Calu3 (cell line): ENCODE data around the gene PTCH2. TPM values are rescaled to one million over a fixed set of nuclear protein-coding genes. Genes with fewer than 3 reads are reported as not detected.
A peak's percentile ranks its signal among the peaks of the same experiment; 100 is the strongest.
"Not testable (repeated sequence)": the region's sequence is repeated elsewhere in the genome, so short reads cannot be mapped to it uniquely, and the experiment has no call there.

Source experiments
- BruUV-seq: library from RNA; stranded (reverse); fragments of 400-500 nt; replicated peaks from 2 replicates; lab custom pipeline; 2021; lab: Mats Ljungman, UMichigan
- CTCF ChIA-PET: fragments of 300-600 bp; sonication (Branson Sonifier 250); formaldehyde crosslinking; loops from one replicate; lab custom pipeline; 2022; ENCODE audit warnings: antibody characterized with exemption; lab: Charles Lee
- DNase-seq: peaks from one replicate; pipeline ENCODE4 v3.0.0; 2022
- H3K27ac Mint-ChIP-seq: one replicate; pipeline ENCODE4 v1.8.0; 2022; ENCODE audit warnings: mixed read lengths; ENCODE audit not compliant: unreplicated experiment
- H3K27me3 Mint-ChIP-seq: one replicate; pipeline ENCODE4 v1.8.0; 2022; ENCODE audit warnings: mixed read lengths; ENCODE audit not compliant: unreplicated experiment
- H3K36me3 Mint-ChIP-seq: one replicate; pipeline ENCODE4 v1.8.0; 2022; ENCODE audit warnings: mild to moderate bottlenecking, moderate library complexity, mixed read lengths; ENCODE audit not compliant: insufficient read depth, unreplicated experiment
- H3K4me1 Mint-ChIP-seq: one replicate; pipeline ENCODE4 v1.8.0; 2022; ENCODE audit warnings: mild to moderate bottlenecking, low read depth, mixed read lengths; ENCODE audit not compliant: unreplicated experiment
- H3K4me3 Mint-ChIP-seq: one replicate; pipeline ENCODE4 v1.8.0; 2022; ENCODE audit warnings: mild to moderate bottlenecking, low read depth, moderate library complexity, mixed read lengths; ENCODE audit not compliant: unreplicated experiment
- H3K9me3 Mint-ChIP-seq: one replicate; pipeline ENCODE4 v1.8.0; 2022; ENCODE audit warnings: low read depth, mixed read lengths; ENCODE audit not compliant: unreplicated experiment
- intact Hi-C: fragments of 100-400 bp; cut with micrococcal nuclease; formaldehyde crosslinking; loops from one replicate; pipeline ENCODE4 v1.10.0; 2022; ENCODE audit not compliant: unreplicated experiment
- total RNA-seq: library from RNA; stranded (reverse); gene quantifications from 2 replicates; pipeline ENCODE4 v1.2.3, GENCODE V29; 2022
- TF ChIP-seq, protein P1 (sequence below): fragments of 200-600 bp; IDR thresholded peaks from one replicate; pipeline ENCODE4 v1.8.0; 2022; ENCODE audit warnings: antibody characterized with exemption; ENCODE audit not compliant: unreplicated experiment

The PTCH2 gene
- total RNA-seq, 1 experiment from 2014 or later: 0.78 TPM

GRCh38 chr1:44846985-44847384 lies 3.9 kb upstream of the PTCH2 start:
- Mint-ChIP-seq H3K4me1 (peaks cover 17% of the 10 kb centered on the region), H3K27ac (no peak overlapping the region), H3K27me3 (no peaks in the 10 kb centered on the region), H3K4me3 (no peak overlapping the region), H3K9me3 (no peaks in the 10 kb centered on the region), H3K36me3 (peaks cover 9% of the 10 kb centered on the region)
- DNase-seq: no peak
- no TSS peak for BruUV-seq
- TF ChIP-seq, protein P1, sequence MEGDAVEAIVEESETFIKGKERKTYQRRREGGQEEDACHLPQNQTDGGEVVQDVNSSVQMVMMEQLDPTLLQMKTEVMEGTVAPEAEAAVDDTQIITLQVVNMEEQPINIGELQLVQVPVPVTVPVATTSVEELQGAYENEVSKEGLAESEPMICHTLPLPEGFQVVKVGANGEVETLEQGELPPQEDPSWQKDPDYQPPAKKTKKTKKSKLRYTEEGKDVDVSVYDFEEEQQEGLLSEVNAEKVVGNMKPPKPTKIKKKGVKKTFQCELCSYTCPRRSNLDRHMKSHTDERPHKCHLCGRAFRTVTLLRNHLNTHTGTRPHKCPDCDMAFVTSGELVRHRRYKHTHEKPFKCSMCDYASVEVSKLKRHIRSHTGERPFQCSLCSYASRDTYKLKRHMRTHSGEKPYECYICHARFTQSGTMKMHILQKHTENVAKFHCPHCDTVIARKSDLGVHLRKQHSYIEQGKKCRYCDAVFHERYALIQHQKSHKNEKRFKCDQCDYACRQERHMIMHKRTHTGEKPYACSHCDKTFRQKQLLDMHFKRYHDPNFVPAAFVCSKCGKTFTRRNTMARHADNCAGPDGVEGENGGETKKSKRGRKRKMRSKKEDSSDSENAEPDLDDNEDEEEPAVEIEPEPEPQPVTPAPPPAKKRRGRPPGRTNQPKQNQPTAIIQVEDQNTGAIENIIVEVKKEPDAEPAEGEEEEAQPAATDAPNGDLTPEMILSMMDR: no peak
- intact Hi-C loops: no loop called here
- CTCF ChIA-PET: no interaction called here

DNA sequence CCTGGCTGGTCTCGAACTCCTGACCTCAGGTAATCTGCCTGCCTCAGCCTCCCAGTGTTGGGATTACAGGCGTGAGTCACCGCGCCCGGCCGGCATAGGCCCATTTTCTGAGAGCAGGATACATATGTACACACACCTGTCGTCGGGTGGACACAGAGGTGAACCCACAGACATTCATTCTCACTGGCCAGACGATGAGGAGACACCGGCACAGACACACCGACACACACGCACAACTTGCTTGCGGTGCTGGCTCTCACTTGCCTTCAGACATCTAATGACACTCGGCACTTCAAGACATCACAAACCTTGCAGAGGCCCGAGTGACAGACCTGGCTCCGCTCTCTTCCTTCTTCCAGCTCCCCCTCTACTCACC lies 579 bp downstream of the PTCH2 start:
- Mint-ChIP-seq H3K27ac (no peak overlapping the region), H3K36me3 (peaks cover 13% of the 10 kb centered on the region), H3K4me3 (peak overlapping the region; percentile 74), H3K9me3 (no peaks in the 10 kb centered on the region), H3K4me1 (no peaks in the 10 kb centered on the region), H3K27me3 (no peaks in the 10 kb centered on the region)
- TF ChIP-seq, protein P1: no peak
- no peak for DNase-seq
- intact Hi-C loops: no loop called here
- CTCF ChIA-PET: interaction anchor here (0.8 to 1.3 kb wide), 3 partner anchors 42 to 94 kb away, joined by 3 to 4 read pairs (median 3); partner anchors contain the start of gene PLK3
- no TSS peak for BruUV-seq

GRCh38 chr1:44839576-44839975 lies 3.5 kb downstream of the PTCH2 start:
- intact Hi-C loops: loop anchor here (5.0 kb wide), 1 partner anchor 173 kb away; the partner anchor contains the start of genes HECTD3 and UROD
- CTCF ChIA-PET: no interaction called here
- peaks cover 13% of the 10 kb centered on the region for H3K36me3 Mint-ChIP-seq
- no peaks in the 10 kb centered on the region for H3K9me3 Mint-ChIP-seq
- no peak for DNase-seq
- no peak overlapping the region for H3K4me3 Mint-ChIP-seq
- no peak overlapping the region for H3K27ac Mint-ChIP-seq
- TF ChIP-seq, protein P1: no peak
- no TSS peak for BruUV-seq
- no peaks in the 10 kb centered on the region for H3K4me1 Mint-ChIP-seq
- H3K27me3 Mint-ChIP-seq: no peaks in the 10 kb centered on the region

- BruUV-seq: not testable (repeated sequence)
- CTCF ChIA-PET: interaction anchor here (0.6 kb wide), 1 partner anchor 888 kb away, joined by 7 read pairs; no protein-coding TSS in a partner anchor
These were observed 4.8 kb downstream of the PTCH2 start for GRCh38 chr1:44838294-44838693.

More at GRCh38 chr1:44838294-44838693, 4.8 kb downstream of the PTCH2 start:
- H3K27ac Mint-ChIP-seq, DNase-seq, H3K9me3 Mint-ChIP-seq, H3K4me1 Mint-ChIP-seq, H3K27me3 Mint-ChIP-seq, H3K4me3 Mint-ChIP-seq: not testable (repeated sequence)
- peaks cover 13% of the 10 kb centered on the region for H3K36me3 Mint-ChIP-seq
- intact Hi-C loops: loop anchor here (5.0 kb wide), 1 partner anchor 174 kb away; the partner anchor contains the start of genes HECTD3 and UROD
